Measurements from ENCODE around the gene MAP7. TPM values are rescaled to one million over a fixed set of nuclear protein-coding genes. Genes with fewer than 3 reads are reported as not detected.

MAP7 gene
- polyA plus RNA-seq, 1 donor from 2014 or later, result 5.1 TPM

DNA sequence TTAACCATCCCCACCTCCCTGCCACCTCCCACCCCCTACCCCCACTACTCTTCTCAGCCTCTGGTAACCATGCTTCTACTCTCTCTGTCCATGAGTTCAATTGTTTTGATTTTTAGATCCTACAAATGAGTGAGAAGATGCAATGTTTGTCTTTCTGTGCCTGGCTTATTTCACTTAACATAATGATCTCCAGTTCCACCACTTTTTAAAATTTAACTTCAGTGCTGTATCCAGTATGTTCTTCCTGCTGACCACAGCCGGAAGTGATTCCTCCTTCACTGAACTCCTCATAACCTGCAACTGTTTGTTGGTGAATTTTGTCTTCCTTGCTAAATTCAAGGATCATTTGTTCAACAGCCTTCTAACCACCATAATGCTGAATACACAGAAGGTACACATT lies 3.9 kb downstream of the MAP7 start:
- H3K4me2 ChIP-seq (ENCODE audit: low read length), result no peak overlapping the region
- H3K9me3 ChIP-seq (ENCODE audit: low read length), result no peaks in the 10 kb centered on the region
- H3K4me3 ChIP-seq (ENCODE audit: low read length), result no peak overlapping the region
- H3K79me2 ChIP-seq (replicated peaks; ENCODE audit: insufficient read depth, low read length), result no peaks in the 10 kb centered on the region
- H3K9ac ChIP-seq (ENCODE audit: low read length), result no peak overlapping the region
- peaks cover 39% of the 10 kb centered on the region for H3K27me3 ChIP-seq (ENCODE audit: insufficient read depth, low read depth, low read length)
- H3K27ac ChIP-seq (ENCODE audit: low read length), result no peak overlapping the region
- no peak for TF ChIP-seq TAF1 (IDR thresholded peaks at IDR 0.05; ENCODE audit: low read depth)
- TF ChIP-seq SMC3 (conservative IDR thresholded peaks at IDR 0.05; ENCODE audit: poor library complexity), result no peak
- no peak for TF ChIP-seq EP300 (conservative IDR thresholded peaks at IDR 0.05; ENCODE audit: poor library complexity, severe bottlenecking)
- no peak for TF ChIP-seq EZH2 (IDR thresholded peaks at IDR 0.05; ENCODE audit: borderline replicate concordance, insufficient read depth, low read length, poor library complexity, severe bottlenecking)
- TF ChIP-seq, protein P1, sequence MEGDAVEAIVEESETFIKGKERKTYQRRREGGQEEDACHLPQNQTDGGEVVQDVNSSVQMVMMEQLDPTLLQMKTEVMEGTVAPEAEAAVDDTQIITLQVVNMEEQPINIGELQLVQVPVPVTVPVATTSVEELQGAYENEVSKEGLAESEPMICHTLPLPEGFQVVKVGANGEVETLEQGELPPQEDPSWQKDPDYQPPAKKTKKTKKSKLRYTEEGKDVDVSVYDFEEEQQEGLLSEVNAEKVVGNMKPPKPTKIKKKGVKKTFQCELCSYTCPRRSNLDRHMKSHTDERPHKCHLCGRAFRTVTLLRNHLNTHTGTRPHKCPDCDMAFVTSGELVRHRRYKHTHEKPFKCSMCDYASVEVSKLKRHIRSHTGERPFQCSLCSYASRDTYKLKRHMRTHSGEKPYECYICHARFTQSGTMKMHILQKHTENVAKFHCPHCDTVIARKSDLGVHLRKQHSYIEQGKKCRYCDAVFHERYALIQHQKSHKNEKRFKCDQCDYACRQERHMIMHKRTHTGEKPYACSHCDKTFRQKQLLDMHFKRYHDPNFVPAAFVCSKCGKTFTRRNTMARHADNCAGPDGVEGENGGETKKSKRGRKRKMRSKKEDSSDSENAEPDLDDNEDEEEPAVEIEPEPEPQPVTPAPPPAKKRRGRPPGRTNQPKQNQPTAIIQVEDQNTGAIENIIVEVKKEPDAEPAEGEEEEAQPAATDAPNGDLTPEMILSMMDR (IDR thresholded peaks at IDR 0.05; ENCODE audit: poor library complexity, severe bottlenecking), result no peak
- TF ChIP-seq MXI1 (conservative IDR thresholded peaks at IDR 0.05; ENCODE audit: poor library complexity, severe bottlenecking), result no peak
- no peak for TF ChIP-seq RAD21 (conservative IDR thresholded peaks at IDR 0.05)
- TF ChIP-seq POLR2AphosphoS5 (IDR thresholded peaks at IDR 0.05), result no peak
- TF ChIP-seq, protein P2, sequence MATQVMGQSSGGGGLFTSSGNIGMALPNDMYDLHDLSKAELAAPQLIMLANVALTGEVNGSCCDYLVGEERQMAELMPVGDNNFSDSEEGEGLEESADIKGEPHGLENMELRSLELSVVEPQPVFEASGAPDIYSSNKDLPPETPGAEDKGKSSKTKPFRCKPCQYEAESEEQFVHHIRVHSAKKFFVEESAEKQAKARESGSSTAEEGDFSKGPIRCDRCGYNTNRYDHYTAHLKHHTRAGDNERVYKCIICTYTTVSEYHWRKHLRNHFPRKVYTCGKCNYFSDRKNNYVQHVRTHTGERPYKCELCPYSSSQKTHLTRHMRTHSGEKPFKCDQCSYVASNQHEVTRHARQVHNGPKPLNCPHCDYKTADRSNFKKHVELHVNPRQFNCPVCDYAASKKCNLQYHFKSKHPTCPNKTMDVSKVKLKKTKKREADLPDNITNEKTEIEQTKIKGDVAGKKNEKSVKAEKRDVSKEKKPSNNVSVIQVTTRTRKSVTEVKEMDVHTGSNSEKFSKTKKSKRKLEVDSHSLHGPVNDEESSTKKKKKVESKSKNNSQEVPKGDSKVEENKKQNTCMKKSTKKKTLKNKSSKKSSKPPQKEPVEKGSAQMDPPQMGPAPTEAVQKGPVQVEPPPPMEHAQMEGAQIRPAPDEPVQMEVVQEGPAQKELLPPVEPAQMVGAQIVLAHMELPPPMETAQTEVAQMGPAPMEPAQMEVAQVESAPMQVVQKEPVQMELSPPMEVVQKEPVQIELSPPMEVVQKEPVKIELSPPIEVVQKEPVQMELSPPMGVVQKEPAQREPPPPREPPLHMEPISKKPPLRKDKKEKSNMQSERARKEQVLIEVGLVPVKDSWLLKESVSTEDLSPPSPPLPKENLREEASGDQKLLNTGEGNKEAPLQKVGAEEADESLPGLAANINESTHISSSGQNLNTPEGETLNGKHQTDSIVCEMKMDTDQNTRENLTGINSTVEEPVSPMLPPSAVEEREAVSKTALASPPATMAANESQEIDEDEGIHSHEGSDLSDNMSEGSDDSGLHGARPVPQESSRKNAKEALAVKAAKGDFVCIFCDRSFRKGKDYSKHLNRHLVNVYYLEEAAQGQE (IDR thresholded peaks at IDR 0.05; ENCODE audit: borderline replicate concordance), result no peak
- no peak overlapping the region for H2AFZ ChIP-seq (ENCODE audit: low read depth, low read length)
- H3F3A ChIP-seq (ENCODE audit: insufficient read depth, low read length, poor library complexity, severe bottlenecking), result no peaks in the 10 kb centered on the region
- H4K20me1 ChIP-seq (ENCODE audit: insufficient read depth), result no peaks in the 10 kb centered on the region
- no peaks in the 10 kb centered on the region for H3K36me3 ChIP-seq (ENCODE audit: insufficient read depth, low read length)
- no peaks in the 10 kb centered on the region for H3K9me2 ChIP-seq (ENCODE audit: insufficient read depth, low read length)

DNA sequence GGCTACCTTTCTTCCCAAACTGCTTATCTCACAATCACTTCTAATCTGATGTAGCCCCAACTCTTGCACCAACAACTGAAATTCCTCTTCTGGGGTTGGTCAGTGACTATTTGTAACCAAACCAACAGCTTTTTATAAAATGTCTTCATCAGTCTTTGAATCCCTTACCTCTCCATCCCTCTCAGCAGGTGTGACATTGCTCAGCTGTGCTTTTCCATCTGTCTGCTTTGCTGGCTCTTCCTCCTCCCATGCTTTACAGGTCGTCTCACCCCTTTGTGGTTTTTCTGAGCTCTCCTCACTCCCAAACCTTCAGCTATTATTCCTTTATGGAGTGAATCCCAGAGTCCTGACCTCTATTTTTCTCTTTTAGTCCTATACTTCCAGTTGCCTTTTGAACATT lies 5.9 kb downstream of the MAP7 start:
- Histone ChIP-seq H3K79me2 (replicated peaks; ENCODE audit: insufficient read depth, low read length) (no peaks in the 10 kb centered on the region), H3K4me2 (ENCODE audit: low read length) (no peak overlapping the region)
- TF ChIP-seq SMC3 (conservative IDR thresholded peaks at IDR 0.05; ENCODE audit: poor library complexity), result no peak
- no peak for TF ChIP-seq MXI1 (conservative IDR thresholded peaks at IDR 0.05; ENCODE audit: poor library complexity, severe bottlenecking)
- TF ChIP-seq, protein P2 (IDR thresholded peaks at IDR 0.05; ENCODE audit: borderline replicate concordance), result no peak
- no peak for TF ChIP-seq RAD21 (conservative IDR thresholded peaks at IDR 0.05)
- TF ChIP-seq, protein P1 (IDR thresholded peaks at IDR 0.05; ENCODE audit: poor library complexity, severe bottlenecking), result no peak
- no peak for TF ChIP-seq EZH2 (IDR thresholded peaks at IDR 0.05; ENCODE audit: borderline replicate concordance, insufficient read depth, low read length, poor library complexity, severe bottlenecking)
- no peak for TF ChIP-seq TAF1 (IDR thresholded peaks at IDR 0.05; ENCODE audit: low read depth)
- no peak for TF ChIP-seq POLR2AphosphoS5 (IDR thresholded peaks at IDR 0.05)
- TF ChIP-seq EP300 (conservative IDR thresholded peaks at IDR 0.05; ENCODE audit: poor library complexity, severe bottlenecking), result no peak

More for the DNA sequence above, 5.9 kb downstream of the MAP7 start:
- Histone ChIP-seq H3K4me3 (ENCODE audit: low read length) (no peak overlapping the region), H4K20me1 (ENCODE audit: insufficient read depth) (no peaks in the 10 kb centered on the region), H3F3A (ENCODE audit: insufficient read depth, low read length, poor library complexity, severe bottlenecking) (no peaks in the 10 kb centered on the region), H3K9me2 (ENCODE audit: insufficient read depth, low read length) (no peaks in the 10 kb centered on the region), H3K27me3 (ENCODE audit: insufficient read depth, low read depth, low read length) (peaks cover 21% of the 10 kb centered on the region), H3K9ac (ENCODE audit: low read length) (no peak overlapping the region), H3K36me3 (ENCODE audit: insufficient read depth, low read length) (no peaks in the 10 kb centered on the region), H3K27ac (ENCODE audit: low read length) (no peak overlapping the region), H3K9me3 (ENCODE audit: low read length) (no peaks in the 10 kb centered on the region), H2AFZ (ENCODE audit: low read depth, low read length) (no peak overlapping the region)

All from neural cell (in vitro differentiated cells).